Activated CD4-positive, alpha-beta memory T cell treated with anti-CD3 and anti-CD28 coated beads for 36 hours (primary cell): ENCODE measurements around the gene ATXN7L2. TPM values are rescaled to one million over a fixed set of nuclear protein-coding genes. Genes with fewer than 3 reads are reported as not detected.

Experiments used
- CTCF ChIA-PET: fragments of 350-600 bp; sonication (Branson Sonifier 250); formaldehyde crosslinking; loops from one replicate; lab custom pipeline; 2021; ENCODE audit warnings: antibody characterized with exemption, inconsistent platforms; lab: Charles Lee
- POLR2A ChIA-PET: fragments of 350-600 bp; sonication (Branson Sonifier 250); formaldehyde crosslinking; loops from one replicate; lab custom pipeline; 2021; ENCODE audit warnings: antibody characterized with exemption; lab: Charles Lee
- DNase-seq: peaks from one replicate; pipeline ENCODE4 v3.0.0-alpha.2; 2020
- H3K27ac Mint-ChIP-seq: one replicate; pipeline ENCODE4 v1.8.0; 2021; ENCODE audit warnings: mixed read lengths
- H3K27me3 Mint-ChIP-seq: one replicate; pipeline ENCODE4 v1.8.0; 2021; ENCODE audit warnings: mixed read lengths
- H3K36me3 Mint-ChIP-seq: one replicate; pipeline ENCODE4 v1.8.0; 2021; ENCODE audit warnings: mixed read lengths
- H3K4me1 Mint-ChIP-seq: one replicate; pipeline ENCODE4 v1.8.0; 2021; ENCODE audit warnings: low read depth, mixed read lengths
- H3K4me3 Mint-ChIP-seq: one replicate; pipeline ENCODE4 v1.8.0; 2021; ENCODE audit warnings: mild to moderate bottlenecking, mixed read lengths
- H3K9me3 Mint-ChIP-seq: one replicate; pipeline ENCODE4 v1.8.0; 2021; ENCODE audit warnings: mixed read lengths
- intact Hi-C: fragments of 100-400 bp; cut with micrococcal nuclease; formaldehyde crosslinking; loops from one replicate; pipeline ENCODE4 v1.15.1; 2023
- total RNA-seq, 2 experiments: library from RNA; stranded (reverse); gene quantifications; one replicate each; pipeline ENCODE4 v1.2.3, GENCODE V29; 2021

ATXN7L2 gene
- total RNA-seq, 2 experiments from 2014 or later, result 10.7 to 11.1 TPM

DNA sequence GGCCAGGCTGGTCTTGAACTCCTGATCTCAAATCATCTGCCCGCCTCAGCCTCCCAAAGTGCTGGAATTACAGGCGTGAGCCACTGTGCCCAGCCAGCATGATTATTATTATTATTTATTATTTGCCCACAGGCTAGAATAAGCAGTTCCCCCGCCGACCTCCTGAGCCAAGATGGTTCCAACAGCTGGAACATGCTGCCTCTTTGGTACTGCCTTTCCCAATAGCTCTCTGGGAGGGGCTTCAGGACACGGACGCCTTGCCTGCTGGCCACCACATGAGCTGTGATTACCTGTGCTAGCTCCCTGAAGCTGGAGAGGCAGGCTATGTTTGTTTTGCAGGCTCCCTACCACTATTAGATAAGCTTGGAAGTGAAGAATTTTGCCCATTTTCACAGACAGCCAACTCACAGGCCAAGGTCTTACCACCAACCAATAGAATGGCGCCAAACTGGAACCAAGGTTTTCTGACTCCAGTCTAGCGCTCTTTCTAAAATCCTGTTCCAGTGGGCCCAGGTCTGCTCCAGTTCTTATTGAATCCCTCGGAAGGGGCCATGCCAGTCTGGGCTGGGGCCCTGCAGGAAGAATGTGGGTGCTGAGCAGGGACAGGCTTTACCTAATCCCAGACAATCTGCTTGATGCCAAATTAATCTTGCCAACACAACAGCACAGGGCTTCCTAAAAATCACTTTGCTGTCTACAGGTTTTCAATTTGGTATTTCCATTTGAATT is 53.9 kb downstream of the ATXN7L2 start:
- intact Hi-C loops, result no loop called here

DNA sequence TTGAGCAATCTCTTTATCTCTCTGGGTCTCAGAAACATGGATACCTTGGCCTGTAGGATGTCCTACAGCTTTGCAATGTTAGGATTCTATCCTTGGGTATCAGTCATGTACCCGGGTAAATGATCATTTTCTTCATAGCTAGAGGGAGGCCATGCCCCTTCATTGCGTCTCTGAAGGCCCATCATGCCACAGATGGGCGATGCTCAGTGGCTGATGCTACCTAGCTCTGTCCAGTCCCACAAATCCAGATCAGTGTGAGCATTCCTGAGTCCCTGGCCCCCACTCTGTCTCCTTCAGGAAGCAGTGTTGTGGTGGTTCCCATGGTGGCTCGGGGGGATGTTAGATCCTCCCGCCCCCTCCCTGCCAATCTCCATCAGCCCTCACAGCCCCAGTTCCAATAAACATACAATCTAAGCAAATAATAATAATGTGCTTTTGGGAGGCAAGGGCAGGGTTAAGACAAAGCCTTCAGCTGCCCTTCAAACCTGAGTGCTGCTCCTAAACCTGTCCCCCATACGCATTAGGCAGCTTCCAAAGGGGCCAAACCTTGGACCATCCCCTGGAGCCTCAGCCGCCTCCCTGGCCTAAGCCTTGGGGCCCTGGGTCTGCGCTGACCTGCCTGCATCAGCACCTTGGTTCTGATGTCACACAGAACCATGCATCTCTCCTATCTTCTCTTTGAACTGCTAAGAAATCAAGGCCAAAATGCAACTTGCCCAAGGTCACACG is 55.3 kb downstream of the ATXN7L2 start:
- no peak overlapping the region for H3K4me3 Mint-ChIP-seq
- intact Hi-C loops, result no loop called here
- H3K27me3 Mint-ChIP-seq, result no peaks in the 10 kb centered on the region
- H3K9me3 Mint-ChIP-seq, result no peaks in the 10 kb centered on the region
- H3K4me1 Mint-ChIP-seq, result no peaks in the 10 kb centered on the region
- no peak overlapping the region for H3K27ac Mint-ChIP-seq
- CTCF ChIA-PET, result interaction anchor here (1.5 to 21.1 kb wide), 3 partner anchors 43 to 445 kb away, joined by 6 to 1096 read pairs (median 22); partner anchors contain the start of genes AHCYL1, AMIGO1, ATXN7L2 and CYB561D1
- no peaks in the 10 kb centered on the region for H3K36me3 Mint-ChIP-seq
- POLR2A ChIA-PET, result no interaction called here
- DNase-seq, result no peak

More for the DNA sequence above, 53.9 kb downstream of the ATXN7L2 start:
- no peaks in the 10 kb centered on the region for H3K27me3 Mint-ChIP-seq
- ChIA-PET POLR2A (no interaction called here), CTCF (interaction anchor here (0.5 to 21.1 kb wide), 5 partner anchors 9 to 447 kb away, joined by 3 to 1096 read pairs (median 4); partner anchors contain the start of genes AHCYL1, AMIGO1, ATXN7L2 and CYB561D1)
- no peak overlapping the region for H3K27ac Mint-ChIP-seq
- no peak for DNase-seq
- H3K4me3 Mint-ChIP-seq, result no peak overlapping the region
- no peaks in the 10 kb centered on the region for H3K36me3 Mint-ChIP-seq
- peaks cover 2% of the 10 kb centered on the region for H3K4me1 Mint-ChIP-seq
- H3K9me3 Mint-ChIP-seq, result no peaks in the 10 kb centered on the region

DNA sequence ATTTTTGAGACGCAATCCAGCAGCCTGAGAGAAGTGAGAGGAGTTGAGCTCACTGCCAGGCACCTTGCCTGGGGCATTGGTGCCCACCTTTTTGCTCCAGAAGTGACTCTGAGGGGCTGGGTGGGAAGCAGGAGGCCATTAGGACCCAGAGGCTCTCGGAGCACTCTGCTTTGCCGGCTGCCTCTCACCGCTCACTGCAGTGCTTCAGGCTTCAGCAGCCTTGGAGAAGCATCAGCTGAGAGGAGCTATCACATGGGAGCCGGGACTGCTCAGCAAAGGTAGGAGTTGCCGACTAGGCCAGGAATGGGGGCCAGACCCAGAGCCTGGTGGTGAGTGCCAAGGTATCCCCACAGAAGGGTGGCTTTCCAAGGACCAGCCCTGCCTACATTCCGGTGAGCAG is 56.0 kb downstream of the ATXN7L2 start, which contains the start of gene GPR61:
GPR61 (plus strand) TSS at position 197 of the 400 bp plus-strand sequence. CDS start 3,151 bp downstream, outside the sequence.
- Mint-ChIP-seq H3K4me1 (no peaks in the 10 kb centered on the region), H3K27ac (no peak within 1 kb of the TSS), H3K27me3 (no peaks in the 10 kb centered on the region), H3K4me3 (no peak within 1 kb of the TSS), H3K9me3 (no peaks in the 10 kb centered on the region), H3K36me3 (no peaks in the 10 kb centered on the region)
- intact Hi-C loops, result loop anchor here (10.0 kb wide), 1 partner anchor 365 kb away; no protein-coding TSS in a partner anchor
- POLR2A ChIA-PET, result no interaction called here
- DNase-seq, result no peak
- CTCF ChIA-PET, result interaction anchor here (1.5 to 21.1 kb wide), 3 partner anchors 43 to 445 kb away, joined by 6 to 1096 read pairs (median 22); partner anchors contain the start of genes AHCYL1, AMIGO1, ATXN7L2 and CYB561D1

DNA sequence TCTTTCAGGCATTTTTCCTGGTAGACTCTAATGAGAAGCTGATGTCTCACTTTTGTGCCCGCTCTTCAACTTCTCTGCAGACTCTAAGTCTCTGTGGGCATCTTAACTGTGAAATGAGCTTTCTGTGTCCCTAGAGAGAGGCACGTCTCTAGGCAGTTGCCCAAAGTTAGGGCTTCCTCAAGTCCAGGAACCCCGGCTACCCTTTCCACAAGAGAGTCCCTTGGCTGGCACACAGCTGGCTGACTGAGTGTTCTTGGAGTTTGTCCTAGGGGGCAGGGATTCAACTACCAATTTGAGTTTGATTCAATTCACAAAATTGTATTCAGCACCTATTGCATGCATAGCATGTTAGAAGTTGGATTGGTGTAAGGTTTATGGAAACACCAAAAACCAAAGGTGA is 57.4 kb downstream of the ATXN7L2 start:
- intact Hi-C loops, result loop anchor here (10.0 kb wide), 1 partner anchor 364 kb away; no protein-coding TSS in a partner anchor
- no peaks in the 10 kb centered on the region for H3K9me3 Mint-ChIP-seq

More for the DNA sequence above, 57.4 kb downstream of the ATXN7L2 start:
- Mint-ChIP-seq H3K36me3 (no peaks in the 10 kb centered on the region), H3K27ac (no peak overlapping the region), H3K4me1 (no peaks in the 10 kb centered on the region), H3K27me3 (no peaks in the 10 kb centered on the region), H3K4me3 (no peak overlapping the region)
- DNase-seq, result no peak
- POLR2A ChIA-PET, result no interaction called here
- CTCF ChIA-PET, result interaction anchor here (0.9 to 21.1 kb wide), 6 partner anchors 9 to 265 kb away, joined by 3 to 1096 read pairs (median 10); partner anchors contain the start of genes AMIGO1, ATXN7L2, CYB561D1 and PSRC1

Other genes with a start within 250 kb of the ATXN7L2 start
- 1 to 10 TPM; 1.0 to 1.3 TPM for gene CELSR2, start 234.4 kb upstream of the ATXN7L2 start, total RNA-seq
- gene PSRC1, start 200.8 kb upstream of the ATXN7L2 start, total RNA-seq, result 10 to 100 TPM; 14.9 to 16.3 TPM
- gene MYBPHL, start 176.9 kb upstream of the ATXN7L2 start, total RNA-seq, result not detected
- under 1 TPM; 0.31 to 0.51 TPM for gene SORT1, start 86.0 kb upstream of the ATXN7L2 start, total RNA-seq
- gene PSMA5, start 57.5 kb upstream of the ATXN7L2 start, total RNA-seq, result 100 to 1,000 TPM; 217 to 218 TPM
- gene SYPL2, start 17.4 kb upstream of the ATXN7L2 start, total RNA-seq, result not detected
- 1 to 10 TPM; 6.6 to 8.7 TPM for gene CYB561D1, start 10.2 kb downstream of the ATXN7L2 start, total RNA-seq
- gene AMIGO1, start 25.8 kb downstream of the ATXN7L2 start, total RNA-seq, result 1 to 10 TPM; 1.8 to 2.2 TPM
- under 1 TPM in 1 of 2 experiments, not detected in 1; 0.15 TPM for gene GPR61, start 56.0 kb downstream of the ATXN7L2 start, total RNA-seq
- gene GNAI3, start 64.7 kb downstream of the ATXN7L2 start, total RNA-seq, result 1 to 10 TPM; 9.2 to 9.9 TPM
- under 1 TPM; 0.29 to 0.31 TPM for gene GNAT2, start 135.7 kb downstream of the ATXN7L2 start, total RNA-seq
- 10 to 100 TPM; 79.1 to 93.3 TPM for gene AMPD2, start 135.9 kb downstream of the ATXN7L2 start, total RNA-seq
- gene GSTM4, start 172.2 kb downstream of the ATXN7L2 start, total RNA-seq, result 10 to 100 TPM in 1 of 2 experiments, 1 to 10 TPM in 1; 8.2 to 12.0 TPM
- 10 to 100 TPM in 1 of 2 experiments, 1 to 10 TPM in 1; 8.2 to 11.9 TPM for gene GSTM2, start 184.2 kb downstream of the ATXN7L2 start, total RNA-seq
- gene GSTM1, start 203.9 kb downstream of the ATXN7L2 start, total RNA-seq, result under 1 TPM in 1 of 2 experiments, not detected in 1; 0.22 TPM
- gene GSTM5, start 228.3 kb downstream of the ATXN7L2 start, total RNA-seq, result not detected